HG02678 (cell line): ENCODE data around the gene PI16.
"Not testable (repeated sequence)": the region's sequence is repeated elsewhere in the genome, so short reads cannot be mapped to it uniquely, and the experiment has no call there.

Experiments used
- ATAC-seq: cut with Tn5 transposase; IDR thresholded peaks from one replicate; pipeline ENCODE4 v1.9.1; 2021; ENCODE audit warnings: mild to moderate bottlenecking, moderate library complexity; ENCODE audit not compliant: unreplicated experiment

PI16 gene

DNA sequence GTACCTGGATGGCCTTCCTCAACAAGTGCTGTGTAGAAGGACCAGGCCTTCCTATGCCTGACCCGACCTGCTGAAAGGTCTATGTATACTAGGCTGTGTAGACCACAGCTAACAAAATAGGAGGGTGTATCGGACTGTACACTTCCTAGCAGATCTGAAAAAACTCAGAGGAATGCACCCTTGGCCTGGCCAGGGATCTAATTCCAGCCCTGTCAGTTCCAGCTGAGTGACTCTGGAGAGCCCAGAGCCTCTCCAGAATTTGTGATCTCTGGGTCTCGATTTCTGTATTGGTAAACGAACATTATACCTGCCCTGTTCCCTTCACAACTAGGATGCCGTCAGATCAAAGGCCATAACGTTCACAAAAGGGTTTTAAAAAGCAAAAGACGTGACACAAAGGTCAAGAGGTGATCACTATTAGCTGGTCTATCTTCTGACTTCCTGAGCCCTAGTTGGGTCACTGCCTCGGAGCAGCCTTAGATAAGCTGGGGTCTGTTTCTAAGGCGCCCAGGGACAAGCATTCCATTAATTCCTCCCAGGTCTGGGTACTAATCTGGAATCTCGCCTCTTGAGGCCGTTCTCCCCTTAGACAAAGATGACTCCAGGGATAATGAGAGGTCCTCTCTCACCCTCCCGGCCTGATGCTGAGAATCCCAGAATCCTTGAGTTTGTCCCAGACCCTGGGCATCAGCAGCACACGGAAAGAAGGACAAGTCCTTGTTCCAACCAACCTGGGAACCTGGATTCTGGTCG lies 17.6 kb downstream of the PI16 start:
- ATAC-seq, result no peak

DNA sequence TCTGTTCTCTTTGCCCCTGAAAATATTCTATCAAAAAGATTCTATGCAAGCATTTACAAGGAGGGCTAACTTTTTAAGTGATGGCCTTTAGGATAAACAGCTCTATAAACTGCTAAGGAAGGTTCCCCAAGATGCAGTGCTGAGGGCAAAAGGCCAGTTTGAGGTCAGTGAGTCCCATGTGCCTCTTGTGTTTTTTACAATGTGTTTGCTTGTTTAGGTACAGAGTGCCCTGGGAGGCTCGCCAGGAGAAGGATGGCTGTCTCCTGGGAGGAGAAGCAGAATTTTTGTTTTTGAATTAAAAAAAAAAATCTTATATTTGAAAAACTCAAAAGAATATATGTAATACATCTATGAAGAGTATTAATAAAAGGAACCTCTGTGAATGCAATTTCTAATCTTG lies 18.7 kb downstream of the PI16 start:
- ATAC-seq, result no peak

DNA sequence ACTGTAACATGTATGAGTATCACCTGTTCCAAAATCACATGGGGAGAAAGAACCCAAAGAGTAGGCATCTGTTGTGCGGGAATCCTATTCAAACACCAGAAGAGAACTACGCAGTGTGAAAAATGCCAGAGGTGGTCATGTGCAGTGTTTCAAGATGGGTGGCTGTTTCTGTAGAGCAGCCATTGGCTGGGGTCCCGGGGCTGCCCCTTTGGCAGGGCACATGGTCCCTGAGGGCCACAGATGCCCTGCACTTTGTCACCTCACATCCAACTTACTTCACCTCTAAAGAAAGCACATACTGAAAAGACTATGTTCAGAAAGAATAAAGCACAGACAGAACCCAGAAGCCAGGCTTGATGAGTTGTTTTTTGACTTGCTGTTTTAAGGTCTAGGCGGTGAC lies 19.1 kb downstream of the PI16 start:
- no peak for ATAC-seq

DNA sequence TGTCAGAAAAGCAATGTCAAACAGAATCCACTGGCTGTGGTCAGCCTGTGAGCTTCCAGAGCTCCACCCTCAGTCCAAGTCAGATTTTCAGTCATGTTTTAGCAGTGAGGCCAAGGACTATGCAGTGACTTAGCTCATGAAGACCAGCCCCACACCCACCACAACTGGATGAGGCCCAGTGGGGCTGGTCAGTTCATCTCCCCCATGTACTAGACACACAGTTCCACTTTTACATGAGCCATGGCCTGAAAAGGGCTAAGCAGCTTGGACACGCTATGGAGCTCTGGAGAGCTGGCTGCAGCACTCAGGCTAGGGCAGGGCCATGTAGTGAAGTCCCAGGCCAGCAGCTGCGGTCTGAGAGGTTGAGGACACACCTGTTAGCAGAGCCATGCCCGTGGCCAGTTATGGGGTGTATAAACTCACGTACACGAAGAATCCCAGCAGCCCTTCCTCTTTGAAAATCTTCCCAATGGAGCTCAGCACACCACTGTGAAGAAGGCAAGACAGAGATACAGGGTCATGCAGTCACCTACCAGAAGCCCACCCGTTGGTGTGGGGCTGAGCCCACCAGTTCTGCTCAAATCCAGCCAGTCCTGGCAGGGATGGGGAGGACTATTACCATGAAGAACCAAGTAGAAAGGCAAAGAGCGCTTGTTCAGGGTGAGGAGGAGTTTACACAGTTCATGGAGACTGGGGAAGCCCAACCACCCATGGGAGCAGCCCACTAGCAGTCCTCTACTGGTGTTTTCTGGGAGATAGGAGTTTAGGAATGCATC lies 20.9 kb downstream of the PI16 start:
- ATAC-seq, result no peak

DNA sequence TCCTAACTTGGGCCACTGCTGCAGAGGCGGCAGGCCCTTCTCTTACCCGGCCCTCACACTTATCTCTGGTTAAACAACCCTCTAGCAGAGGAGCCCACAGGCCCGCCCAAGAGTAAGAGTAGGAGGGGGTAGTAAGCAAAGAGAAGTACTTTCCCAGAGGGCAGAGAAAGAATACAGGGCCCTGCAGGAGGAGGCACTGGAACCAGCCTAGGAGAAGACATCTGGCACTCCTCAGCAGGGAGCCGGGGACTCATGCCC lies 21.4 kb downstream of the PI16 start:
- no peak for ATAC-seq

DNA sequence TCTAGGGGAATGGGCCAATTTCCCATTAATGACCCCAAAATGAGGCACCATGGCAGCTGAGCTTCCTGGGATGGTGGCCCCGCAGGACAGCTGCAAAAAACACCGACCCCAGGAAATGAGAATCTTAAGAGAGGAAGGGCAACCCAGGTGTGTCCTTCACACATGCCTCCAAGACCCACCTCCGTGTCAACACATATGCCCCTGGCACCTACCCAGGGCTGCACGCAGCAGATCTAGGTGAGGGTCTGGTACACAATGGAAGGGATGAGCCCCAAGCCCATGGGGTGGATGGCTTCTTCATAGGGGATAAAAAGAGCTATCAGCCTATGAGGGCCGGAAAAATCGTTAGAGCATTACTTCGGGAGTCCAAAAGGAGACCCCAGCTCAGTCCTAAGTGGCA lies 22.0 kb downstream of the PI16 start:
- ATAC-seq, result no peak

DNA sequence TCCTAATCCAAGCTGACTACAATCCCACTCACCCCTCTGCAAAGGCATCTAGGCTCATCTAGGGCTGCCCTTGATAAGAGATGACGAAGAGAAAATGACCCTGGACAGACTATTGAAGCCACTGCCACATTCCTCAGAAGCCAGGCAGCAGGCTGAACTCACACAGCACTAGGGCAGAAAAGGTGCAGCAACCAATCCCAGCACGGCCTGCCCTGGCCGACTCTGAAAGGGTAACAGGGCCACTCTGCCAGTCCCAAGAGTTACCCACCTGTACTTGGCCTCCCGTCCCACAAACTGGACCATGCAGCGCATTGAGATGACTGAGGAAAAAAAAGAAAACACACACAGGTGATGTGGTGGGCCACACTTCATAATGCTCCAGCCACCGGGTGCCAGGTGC lies 22.4 kb downstream of the PI16 start:
- no peak for ATAC-seq

DNA sequence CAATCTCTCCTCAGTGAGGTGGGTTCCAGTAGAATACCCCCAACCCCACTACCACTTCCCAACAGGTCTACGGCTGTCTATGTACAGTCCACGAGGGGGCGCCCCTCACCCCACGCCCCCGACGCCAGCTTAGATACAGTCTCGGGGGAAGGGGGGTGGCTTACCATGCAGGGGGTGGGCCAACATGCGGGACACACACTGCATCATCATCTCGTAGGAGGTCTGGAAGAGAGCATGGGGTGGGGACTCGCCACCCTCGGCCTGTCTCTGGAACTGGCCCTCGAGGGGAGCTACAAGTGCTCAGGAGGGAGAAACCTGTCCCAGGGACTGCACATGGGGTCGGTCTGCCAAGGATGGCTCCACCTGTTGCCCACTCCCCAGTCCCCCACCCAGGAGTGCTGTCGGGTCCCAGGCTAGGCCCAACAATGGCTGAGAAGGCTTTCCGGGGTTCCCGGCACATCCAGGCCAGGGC lies 23.0 kb downstream of the PI16 start:
- ATAC-seq, result no peak

DNA sequence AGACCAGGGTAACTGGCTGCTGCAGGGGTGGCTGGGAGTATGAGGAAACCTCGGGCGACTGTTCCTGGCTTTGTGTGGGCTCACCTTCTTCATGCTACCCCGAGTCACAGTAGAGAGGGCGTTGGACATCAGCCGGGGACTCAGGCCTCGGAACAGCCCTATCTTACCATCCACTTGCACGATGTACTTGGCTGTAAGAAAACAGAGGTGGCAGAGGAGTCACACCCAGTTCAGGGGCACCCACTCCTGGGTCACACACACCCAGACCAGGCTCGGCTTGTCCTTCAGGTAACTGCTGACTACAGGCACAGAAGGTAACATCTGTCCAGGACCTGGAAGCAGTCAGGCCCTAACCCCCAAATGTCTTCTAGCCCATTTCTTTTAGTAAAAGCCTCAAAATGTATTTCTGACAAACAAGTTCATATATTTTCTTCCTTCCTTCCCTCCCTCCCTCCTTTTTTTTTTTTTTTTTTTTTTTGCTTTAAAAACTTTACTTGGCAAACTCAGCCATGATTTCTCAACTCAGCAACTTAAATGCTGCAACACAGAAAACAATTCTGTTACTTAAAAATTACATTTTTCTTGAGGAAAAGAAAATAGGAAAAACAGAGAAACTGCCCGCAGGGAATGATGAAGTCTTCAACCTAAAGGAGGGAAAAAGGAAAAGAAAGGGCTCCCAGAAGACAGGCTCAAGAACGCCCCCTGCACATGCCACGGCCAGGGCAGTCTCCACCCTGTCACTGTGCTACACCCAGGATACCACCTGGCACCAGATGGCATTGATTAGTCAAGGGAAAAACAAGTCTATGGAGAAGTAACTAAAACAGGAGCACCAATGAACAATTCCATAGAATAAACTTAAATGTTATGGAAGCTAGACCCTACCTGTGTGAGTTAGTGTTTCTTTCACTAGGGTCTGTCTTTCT lies 24.1 kb downstream of the PI16 start:
- no peak for ATAC-seq

DNA sequence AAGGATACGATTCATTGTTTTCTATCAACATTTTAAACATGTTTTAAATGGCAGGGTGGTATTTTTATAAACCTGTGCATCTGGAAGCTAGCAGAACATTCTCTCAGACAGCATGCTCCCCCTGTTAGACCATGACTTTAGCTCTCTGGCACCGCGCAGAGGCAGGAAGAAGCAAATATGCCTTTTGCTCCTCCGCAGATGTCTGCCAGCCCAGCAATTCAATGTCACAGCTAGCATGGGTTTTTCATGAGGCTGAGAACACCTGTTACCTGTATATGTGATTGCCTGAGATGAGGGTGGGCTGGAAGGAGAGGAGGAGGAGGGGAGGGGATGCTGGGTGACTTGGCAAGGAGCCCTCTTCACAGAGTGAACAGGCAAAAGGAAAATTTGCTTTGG lies 24.8 kb downstream of the PI16 start:
- ATAC-seq, result no peak

DNA sequence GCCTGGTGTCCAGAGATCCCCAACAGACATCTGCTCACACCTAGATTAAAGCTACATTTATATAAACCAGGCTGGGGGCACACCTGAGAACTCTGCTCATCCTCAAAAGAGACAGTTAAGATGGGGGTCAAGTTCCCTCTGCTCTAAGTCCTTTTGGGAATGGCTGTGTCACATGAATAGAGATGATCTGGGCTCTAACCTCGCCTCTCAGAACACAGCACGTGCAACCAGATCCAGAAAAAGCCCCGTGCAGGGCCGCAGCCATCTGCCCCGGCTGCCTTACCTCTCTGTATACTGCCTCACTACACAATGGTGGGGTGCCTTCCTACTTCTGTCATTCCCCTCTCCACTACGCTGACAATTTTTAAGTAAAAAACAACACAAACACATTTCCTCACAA lies 25.6 kb downstream of the PI16 start:
- ATAC-seq, result no peak

DNA sequence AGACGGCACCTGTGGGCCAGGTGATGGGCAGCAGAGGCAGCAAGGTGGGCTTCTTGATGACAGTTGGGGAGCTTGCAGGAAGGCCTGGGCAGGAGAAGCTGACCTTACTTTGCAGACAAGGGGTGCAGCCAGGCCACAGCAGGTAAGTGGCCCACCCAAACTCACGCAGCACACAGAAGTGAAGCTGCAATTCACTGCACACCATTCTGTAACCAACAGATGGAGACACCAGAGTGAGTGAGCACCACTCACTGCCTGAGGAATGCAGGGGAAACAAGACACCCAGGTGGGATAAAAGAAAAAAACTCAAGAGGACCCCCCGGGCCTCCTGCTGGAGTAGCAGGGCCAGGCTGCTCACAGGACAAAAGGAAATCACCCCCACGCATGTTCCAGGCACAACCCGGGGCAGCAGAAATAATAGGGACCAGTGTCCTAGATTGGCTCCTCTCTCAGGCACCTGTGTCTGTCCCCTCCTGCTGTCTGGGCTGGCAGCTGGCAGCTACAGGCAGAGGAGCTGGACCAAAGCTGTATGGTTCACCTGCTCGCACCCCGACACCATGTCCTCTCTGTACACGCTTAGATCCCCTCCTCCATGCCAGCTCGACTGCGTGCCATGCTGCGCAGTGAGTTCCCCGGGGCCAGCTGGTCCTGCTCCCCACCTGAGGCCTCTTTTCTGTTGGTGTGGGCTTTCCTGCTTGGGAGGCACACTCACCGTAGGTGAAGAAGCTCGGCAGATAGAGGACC lies 26.5 kb downstream of the PI16 start:
- ATAC-seq, result no peak

DNA sequence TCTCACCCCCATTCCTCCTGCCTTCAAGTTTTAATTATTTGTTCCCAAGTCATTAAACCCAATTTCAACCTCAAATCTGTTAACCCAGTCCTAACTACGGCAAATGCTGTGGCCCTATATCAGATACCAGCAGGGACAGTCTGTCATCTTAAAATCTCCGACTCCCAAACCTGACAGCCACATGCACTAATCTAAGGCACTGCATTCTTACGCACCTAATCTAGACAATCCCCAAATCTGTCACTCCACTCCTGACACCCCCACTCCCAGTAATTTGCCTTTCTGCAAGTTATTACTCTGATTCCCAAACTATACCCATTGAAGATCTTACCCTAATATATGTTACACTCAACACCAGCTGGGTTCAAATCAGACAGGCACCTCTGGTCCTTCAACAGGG lies 29.0 kb downstream of the PI16 start:
- no peak for ATAC-seq

DNA sequence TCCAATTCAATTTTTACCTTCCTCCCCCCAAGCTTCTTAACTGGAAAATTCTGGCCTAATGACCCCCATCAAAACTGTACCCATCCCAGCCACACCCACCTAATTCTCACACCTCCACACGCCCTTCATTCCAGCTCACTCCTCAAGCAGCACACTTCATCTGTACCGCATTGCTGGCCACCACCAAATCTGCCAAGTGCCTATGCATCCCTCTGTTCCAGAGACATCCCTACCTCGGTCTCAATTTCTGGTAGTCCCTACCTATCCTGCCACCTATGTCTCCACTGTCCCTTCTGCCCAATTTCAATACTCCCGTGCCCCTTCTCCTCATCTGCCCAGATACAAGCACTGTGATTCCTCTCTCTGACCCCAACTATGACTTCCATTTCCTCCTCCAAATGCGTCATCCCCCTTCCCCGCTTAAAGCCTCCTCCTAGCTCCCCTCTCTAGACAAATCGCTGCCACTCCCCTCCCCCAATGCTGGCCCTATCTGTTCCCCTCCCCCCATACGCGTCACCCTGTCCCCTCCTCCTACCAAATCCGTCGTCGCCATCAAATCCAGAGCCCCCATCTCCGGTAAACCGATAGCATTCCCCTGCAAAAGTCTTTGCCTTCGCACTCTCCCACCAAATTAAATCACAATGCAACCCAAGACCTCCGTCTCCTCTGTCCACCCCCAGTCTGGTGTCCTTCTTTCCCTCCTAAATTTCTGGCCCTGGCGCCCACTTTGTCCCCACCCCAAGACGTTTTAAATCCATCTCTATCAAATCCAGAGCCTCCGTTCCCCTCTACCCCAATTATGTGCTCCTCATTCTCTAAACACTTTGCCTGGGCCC lies 30.3 kb downstream of the PI16 start:
- no peak for ATAC-seq

DNA sequence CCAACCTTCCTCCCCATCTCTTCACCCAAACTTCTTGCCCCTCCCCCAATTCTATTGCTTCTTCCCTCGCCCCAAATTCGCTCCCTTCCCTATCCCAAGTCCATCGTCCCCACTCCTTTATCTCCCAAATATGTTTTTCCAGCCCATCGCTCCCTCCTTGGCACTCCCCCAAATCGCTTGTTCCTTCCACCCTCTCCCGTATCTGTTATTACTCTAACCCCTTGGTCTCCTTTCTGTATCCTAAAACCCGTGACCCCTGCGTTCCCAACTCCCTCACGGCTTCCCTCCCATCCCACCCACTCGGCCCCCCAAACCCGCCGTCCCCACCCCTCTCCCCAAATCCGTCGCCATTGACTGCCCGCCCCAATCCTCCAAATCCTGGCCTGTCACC lies 30.9 kb downstream of the PI16 start:
- ATAC-seq, result no peak

DNA sequence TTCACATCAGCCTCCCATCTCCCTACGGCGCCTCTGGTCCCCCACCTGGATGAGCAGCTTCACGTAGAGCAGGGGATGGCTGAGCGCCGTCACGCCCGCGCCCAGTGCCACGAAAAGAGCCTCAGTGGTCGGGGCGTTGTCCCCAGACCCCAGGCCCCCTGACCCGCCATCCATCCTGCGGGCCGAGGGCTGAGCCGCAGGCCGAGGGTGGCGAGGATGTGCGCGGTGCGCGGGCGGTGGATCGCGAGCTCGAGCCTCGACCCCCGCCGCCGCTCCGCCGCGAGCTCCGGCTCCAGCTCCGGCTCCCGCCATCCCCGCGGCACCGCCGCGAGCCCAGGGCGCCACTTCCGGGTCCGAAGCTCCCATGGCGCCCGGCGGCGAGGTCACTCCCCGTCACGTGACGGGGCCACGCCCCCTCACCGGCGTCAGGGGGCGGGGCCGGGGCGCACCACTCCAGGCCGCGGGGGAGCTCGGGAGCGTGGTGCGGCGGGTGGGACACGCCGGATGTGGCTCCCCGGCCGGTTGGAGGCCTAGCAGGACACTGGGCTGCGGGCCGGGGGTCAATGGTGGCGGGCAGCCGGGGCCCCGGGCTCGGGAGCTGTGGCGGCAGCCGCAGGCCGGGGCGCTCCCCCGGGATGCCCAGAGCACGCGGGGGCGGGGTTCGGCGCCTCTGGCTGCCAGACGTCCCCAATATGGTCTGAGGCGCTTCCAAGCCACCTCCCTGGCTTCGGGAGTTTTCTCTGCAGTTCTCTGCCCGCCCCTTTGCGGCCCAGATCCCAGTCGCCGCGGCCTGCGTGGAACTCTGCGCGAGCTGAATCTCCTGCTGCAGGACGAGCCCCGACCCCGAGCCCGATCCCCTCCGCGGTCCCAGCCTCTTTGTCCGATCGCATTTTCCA lies 31.5 kb downstream of the PI16 start, which contains the start of gene MTCH1:
Gene MTCH1, minus strand, starts transcription at position 389 of the 896 bp plus-strand sequence. Its CDS starts 23 bp downstream, at position 366.
- ATAC-seq, result peak; percentile 84

DNA sequence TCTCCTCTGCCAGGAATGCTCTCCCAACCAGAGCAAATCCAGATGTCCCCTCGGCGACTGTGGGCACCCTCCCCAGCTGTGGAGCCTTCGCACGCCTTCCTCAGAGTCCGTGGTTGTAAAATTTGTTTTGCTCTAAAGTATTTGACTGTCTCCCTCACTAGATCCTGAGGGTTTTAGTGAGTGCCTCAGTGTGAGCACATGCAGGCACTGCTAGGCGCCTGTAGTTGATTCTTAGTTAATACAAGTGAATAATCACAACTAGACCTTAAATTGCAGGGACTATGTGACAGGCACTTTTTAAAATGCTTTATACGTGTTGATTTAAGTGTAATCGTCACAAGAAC lies 32.1 kb downstream of the PI16 start:
- ATAC-seq, result no peak

DNA sequence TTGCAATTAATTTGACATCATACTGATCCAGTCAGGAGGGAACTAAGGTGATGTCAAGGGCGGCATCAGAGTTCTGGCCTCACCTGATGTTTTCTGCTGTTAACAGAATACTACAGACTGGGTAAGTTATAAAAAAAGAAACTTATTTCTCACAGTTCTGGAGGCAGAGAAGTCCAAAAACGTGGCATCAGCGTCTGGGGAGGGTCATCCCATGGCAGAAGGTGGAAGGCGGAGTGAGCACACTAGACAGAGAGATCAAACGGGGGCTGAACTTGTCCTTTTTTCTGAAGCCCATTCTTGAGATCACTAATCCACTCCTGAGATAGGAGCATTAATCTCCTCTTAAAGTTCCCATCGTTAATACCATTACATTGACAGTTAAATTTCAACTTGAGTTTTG lies 34.7 kb downstream of the PI16 start:
- no peak for ATAC-seq

DNA sequence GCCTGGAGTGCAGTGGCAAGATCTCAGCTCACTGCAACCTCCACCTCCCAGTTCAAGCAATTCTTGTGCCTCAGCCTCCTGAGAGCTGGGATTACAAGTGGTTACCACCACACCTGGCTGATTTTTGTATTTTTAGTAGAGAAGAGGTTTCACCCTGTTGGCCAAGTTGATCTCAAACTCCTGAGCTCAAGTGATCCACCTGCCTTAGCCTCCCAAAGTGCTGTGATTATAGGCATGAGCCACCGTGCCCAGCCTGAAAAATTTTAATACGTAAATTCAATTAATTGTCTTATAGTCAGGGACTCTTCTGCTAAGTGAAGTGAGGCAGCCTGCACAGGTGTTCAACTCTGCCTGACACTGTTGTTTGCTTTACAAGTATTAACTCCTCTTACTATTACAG lies 35.9 kb downstream of the PI16 start:
- ATAC-seq, result not testable (repeated sequence)
